GM19372 (cell line): Measurements from ENCODE around the gene PIGQ.

Experiments
- ATAC-seq: cut with Tn5 transposase; IDR thresholded peaks from one replicate; pipeline ENCODE4 v1.9.1; 2021; ENCODE audit warnings: mild to moderate bottlenecking, low read depth, moderate library complexity; ENCODE audit not compliant: unreplicated experiment

Gene PIGQ

GRCh38 chr16:533391-534123 lies 36.2 kb upstream of the PIGQ start:
- no peak for ATAC-seq

GRCh38 chr16:534135-534534 lies 35.6 kb upstream of the PIGQ start:
- no peak for ATAC-seq

DNA sequence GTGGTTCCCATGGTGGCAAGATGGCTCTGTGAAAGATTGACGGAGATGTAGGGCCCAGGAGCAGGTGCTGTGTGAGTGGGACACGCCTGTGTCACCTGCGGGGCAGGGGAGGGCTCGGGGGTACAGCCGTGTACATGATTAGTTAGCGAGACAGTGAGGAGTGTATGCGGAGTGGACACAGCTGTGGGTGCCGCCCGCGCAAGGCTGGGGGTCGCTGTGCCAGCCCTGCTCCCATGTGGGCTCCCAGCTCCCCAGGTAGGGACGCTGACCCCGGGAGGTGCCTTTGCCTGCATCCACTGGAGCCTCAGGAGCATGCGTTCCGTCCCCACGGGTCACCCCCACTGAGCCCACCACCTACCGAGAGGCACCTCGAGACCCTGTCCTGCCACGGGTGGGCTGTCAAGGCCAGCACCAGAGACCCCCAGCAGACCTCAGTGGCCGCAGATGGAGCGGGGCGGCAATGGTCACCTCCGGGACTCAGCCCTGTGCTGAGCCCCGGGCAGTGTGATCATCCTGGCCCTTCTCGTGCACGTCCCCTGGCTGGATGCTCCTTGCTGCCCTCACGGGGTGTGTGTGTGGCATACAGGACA lies 34.8 kb upstream of the PIGQ start:
- no peak for ATAC-seq

- ATAC-seq, result no peak
These were observed 34.0 kb upstream of the PIGQ start for GRCh38 chr16:535446-536405.

DNA sequence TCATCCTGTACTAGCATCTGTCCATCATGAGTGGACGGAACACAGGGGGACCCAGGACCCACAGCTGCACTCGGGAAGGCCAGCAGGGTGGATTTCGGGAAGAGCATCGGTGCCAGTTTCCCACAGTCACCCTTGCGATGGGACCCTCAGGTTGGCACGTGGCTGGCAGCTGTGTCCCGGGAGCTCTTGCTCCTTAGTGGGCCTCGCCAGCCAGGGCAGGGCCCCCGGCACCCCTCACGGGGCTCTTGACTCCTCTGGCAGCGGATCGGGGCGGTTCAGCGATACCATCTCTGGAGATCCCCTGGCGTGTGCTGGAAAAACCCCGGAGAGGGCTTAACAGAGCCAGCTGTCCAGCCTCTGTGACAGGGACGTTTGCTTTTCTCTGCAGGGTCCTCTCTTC lies 33.0 kb upstream of the PIGQ start:
- no peak for ATAC-seq

- ATAC-seq, result no peak
These were observed 32.1 kb upstream of the PIGQ start for GRCh38 chr16:537415-538335.

- ATAC-seq, result no peak
These were observed 29.8 kb upstream of the PIGQ start for GRCh38 chr16:539901-540530.

DNA sequence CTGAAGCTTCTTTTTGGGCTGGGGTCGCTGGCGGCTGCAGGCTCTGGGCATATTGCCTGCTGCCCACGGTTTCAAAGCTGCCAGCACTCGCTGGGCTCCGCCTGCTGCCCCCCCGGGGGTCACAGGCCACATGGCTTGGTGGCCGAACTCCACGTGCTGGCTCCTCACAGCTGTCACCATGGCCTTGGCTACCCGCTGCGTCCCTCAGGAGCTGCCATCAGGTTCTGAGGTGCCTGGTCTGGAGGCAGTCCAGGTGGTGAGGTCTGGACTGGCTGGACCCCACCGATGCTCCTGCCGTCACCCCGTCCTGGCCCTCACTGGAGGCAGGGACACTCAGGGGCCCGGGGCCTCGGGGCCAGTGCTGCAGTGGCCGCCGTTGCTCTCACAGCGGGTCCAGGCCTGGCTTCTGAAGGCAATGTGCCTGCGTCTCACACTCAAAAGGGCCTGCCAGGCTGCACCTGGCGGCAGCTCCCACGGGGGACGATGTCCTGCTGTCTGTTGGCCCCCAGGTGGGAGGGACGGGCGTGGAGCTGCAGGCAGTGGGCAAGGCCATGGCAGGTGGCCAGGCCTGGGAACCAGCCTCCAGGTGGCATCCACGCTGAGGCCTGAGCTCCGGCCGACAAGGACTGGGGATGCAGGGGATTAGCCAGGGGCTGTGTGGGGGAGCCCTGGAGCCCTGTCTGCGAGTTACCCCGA lies 29.0 kb upstream of the PIGQ start:
- no peak for ATAC-seq

- no peak for ATAC-seq
These were observed 26.2 kb upstream of the PIGQ start for GRCh38 chr16:543301-544164.

DNA sequence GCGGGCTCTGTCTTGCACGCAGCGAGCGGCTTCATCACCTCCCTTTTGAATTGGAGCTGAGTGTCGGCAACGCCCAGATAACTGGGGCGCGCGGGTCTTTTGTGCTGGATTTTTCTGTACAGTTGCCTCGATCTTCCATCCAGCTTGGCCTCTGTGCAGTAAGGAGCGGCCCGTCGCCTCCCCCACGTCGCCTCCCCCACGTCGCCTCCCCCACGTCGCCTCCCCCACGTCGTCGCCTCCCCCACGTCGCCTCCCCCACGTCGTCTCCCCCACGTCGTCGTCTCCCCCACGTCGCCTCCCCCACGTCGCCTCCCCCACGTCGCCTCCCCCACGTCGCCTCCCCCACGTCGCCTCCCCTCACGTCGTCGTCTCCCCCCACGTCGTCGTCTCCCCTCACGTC lies 25.3 kb upstream of the PIGQ start:
- ATAC-seq, result no peak

DNA sequence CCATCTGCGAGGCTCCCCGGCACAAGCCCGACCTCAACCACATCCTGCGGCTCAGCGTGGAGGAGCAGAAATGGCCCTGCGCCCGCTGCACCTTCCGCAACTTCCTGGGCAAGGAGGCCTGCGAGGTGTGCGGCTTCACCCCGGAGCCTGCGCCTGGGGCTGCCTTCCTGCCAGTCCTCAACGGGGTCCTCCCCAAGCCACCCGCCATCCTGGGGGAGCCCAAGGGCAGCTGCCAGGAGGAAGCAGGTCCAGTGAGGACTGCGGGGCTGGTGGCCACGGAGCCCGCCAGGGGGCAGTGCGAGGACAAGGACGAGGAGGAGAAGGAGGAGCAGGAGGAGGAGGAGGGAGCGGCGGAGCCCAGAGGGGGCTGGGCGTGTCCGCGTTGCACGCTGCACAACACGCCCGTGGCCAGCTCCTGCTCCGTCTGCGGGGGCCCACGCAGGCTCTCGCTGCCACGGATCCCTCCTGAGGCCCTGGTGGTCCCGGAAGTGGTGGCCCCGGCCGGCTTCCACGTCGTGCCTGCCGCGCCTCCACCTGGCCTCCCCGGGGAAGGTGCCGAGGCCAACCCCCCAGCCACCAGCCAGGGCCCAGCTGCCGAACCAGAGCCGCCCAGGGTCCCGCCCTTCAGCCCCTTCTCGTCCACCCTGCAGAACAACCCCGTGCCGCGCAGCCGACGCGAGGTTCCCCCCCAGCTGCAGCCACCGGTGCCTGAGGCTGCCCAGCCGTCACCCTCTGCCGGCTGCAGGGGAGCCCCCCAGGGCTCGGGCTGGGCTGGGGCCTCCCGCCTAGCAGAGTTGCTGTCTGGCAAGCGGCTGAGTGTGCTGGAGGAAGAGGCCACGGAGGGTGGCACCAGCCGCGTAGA lies 22.6 kb upstream of the PIGQ start:
- no peak for ATAC-seq

- no peak for ATAC-seq
These were observed 21.2 kb upstream of the PIGQ start for GRCh38 chr16:548586-548985.

DNA sequence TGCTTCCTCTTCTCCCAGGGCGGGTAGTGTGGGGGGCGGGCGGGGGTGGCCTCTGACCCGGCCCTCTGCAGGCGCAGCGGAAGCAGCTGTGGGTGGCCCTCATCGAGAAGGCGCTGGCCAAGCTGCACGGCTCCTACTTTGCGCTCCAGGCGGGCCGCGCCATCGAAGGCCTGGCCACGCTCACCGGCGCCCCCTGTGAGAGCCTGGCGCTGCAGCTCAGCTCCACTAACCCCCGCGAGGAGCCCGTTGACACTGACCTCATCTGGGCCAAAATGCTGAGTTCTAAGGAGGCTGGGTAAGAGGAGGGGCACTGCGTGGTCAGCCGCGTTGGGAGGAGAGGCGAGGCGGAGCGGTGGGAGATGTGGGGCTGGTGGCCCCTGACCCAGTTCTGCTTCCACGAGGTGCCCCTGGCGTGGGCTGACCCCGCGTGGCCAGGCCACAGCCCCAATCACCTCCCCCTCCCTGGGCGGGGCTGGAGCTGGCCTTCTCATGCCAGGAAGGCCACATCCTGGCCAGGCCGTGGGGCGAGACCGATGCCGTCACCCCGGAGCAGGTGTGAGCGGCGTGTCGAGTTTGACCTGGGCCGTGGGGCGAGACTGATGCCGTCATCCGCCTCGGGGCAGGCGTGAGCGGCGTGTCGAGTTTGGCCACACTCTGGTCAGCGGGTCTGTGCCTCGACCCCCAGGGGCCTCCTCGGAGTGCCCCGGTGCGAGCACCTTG lies 20.1 kb upstream of the PIGQ start:
- ATAC-seq, result no peak

DNA sequence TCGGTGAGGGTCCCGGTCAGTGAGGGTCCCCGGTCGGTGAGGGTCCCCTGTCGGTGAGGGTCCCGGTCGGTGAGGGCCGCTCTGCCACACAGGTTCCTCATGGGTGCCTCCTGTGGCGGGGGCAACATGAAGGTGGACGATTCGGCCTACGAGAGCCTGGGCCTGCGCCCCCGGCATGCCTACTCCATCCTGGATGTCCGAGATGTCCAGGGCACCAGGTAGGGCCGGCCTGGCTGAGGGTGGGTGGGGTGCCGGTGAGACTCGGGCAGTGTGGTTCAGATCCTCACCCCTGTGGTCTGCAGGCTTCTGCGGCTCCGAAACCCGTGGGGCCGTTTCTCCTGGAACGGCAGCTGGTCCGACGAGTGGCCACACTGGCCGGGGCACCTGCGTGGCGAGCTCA lies 18.6 kb upstream of the PIGQ start:
- no peak for ATAC-seq

DNA sequence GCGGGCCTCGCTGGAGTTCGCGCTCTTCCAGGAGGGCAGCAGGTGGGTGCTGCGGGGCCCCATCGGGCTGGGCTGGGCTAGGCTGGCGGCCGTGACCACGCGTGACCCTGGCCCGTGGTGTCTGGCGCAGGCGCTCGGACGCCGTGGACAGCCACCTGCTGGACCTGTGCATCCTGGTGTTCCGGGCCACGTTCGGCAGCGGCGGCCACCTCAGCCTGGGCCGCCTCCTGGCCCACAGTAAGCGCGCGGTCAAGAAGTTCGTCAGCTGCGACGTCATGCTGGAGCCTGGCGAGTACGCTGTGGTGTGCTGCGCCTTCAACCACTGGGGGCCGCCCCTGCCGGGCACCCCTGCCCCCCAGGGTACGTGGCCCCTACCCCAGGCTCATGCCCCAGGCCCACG lies 17.6 kb upstream of the PIGQ start:
- ATAC-seq, result no peak

DNA sequence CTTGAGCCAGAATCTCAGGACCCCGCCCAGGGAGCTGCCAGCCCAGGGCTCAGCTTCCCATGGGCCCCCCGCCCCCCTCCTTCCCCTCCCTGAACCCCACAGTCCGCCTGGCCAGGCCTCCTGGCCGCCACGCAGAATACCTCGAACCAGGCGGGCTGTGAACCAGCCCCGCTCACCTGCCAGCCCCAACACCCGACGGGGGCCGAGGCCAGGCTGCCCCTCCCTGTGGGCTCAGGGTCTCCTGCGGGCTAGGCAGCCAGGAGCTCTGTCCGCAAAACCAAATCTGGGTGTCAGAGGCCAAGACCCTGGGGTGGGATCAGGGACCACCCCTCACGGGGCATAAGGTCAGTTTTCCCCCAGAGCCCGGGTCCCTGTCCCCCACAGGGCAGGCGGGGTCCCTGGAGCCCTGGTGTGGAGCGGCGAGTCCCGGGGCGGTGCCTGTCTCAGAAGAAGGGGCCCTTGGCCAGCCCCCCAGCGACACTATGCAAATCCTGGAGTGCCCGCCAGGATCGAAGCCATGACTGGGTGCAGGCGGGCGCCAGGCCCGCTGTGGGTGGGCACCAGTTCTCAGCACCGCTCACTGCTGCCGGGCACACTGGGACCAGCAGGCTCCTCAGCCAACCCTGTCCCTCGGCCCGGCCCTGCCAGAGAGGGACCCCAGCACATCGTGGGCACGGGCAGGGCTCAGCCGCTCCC lies 16.0 kb upstream of the PIGQ start:
- ATAC-seq, result no peak
